Hematopoietic multipotent progenitor cell treated with erythropoietin and hydrocortisone succinate and interleukin-3 and kit ligand, for 4 days (in vitro differentiated cells): ENCODE results near the gene B3GALNT1.

Source experiments
- DNase-seq: peaks from one replicate; pipeline ENCODE4 v3.0.0-alpha.2; 2015

Gene B3GALNT1

GRCh38 chr3:161073181-161073580, 32.0 kb downstream of the B3GALNT1 start:
- no peak for DNase-seq

GRCh38 chr3:161072751-161073150, 32.4 kb downstream of the B3GALNT1 start:
- DNase-seq = no peak

GRCh38 chr3:161072211-161072621, 32.9 kb downstream of the B3GALNT1 start:
- DNase-seq = peak; percentile 14

- no peak for DNase-seq
These were observed 34.0 kb downstream of the B3GALNT1 start for GRCh38 chr3:161070980-161071663.

GRCh38 chr3:161070252-161070930, 34.8 kb downstream of the B3GALNT1 start:
- no peak for DNase-seq

GRCh38 chr3:161069511-161070251, 35.5 kb downstream of the B3GALNT1 start:
- peak; percentile 88 for DNase-seq

GRCh38 chr3:161067335-161067734, 37.8 kb downstream of the B3GALNT1 start:
- DNase-seq = no peak

- DNase-seq = peak; percentile 10
These were observed 38.2 kb downstream of the B3GALNT1 start for GRCh38 chr3:161066930-161067329.

GRCh38 chr3:161064413-161064812, 40.7 kb downstream of the B3GALNT1 start:
- no peak for DNase-seq

- DNase-seq = peak; percentile 51
These were observed 50.1 kb downstream of the B3GALNT1 start for GRCh38 chr3:161054860-161055604.

GRCh38 chr3:161051856-161052255, 53.3 kb downstream of the B3GALNT1 start:
- DNase-seq = no peak

- DNase-seq = peak; percentile 77
These were observed 54.2 kb downstream of the B3GALNT1 start for GRCh38 chr3:161050935-161051334.

GRCh38 chr3:161049683-161050248, 55.4 kb downstream of the B3GALNT1 start:
- no peak for DNase-seq

- no peak for DNase-seq
These were observed 61.7 kb downstream of the B3GALNT1 start for GRCh38 chr3:161043336-161044035.

GRCh38 chr3:161042023-161042501, 63.1 kb downstream of the B3GALNT1 start:
- DNase-seq = no peak

- DNase-seq = no peak
These were observed 66.4 kb downstream of the B3GALNT1 start for GRCh38 chr3:161038725-161039124.

- DNase-seq = peak; percentile 83
These were observed 69.4 kb downstream of the B3GALNT1 start for GRCh38 chr3:161035711-161036110.

- peak; percentile 80 for DNase-seq
These were observed 70.1 kb downstream of the B3GALNT1 start for GRCh38 chr3:161034913-161035550.
